Hepatocyte (in vitro differentiated cells): ENCODE results near the gene PLCB2. TPM values are rescaled to one million over a fixed set of nuclear protein-coding genes. Genes with fewer than 3 reads are reported as not detected.

Experiments used
- DNase-seq: peaks from one replicate; pipeline ENCODE4 v3.0.0-alpha.2; 2016; ENCODE audit warnings: low spot score
- H2AFZ ChIP-seq: fragments of 200-600 bp; sonication (generic); 2 replicates; pipeline ENCODE4 v1.6.0; 2016; ENCODE audit warnings: antibody characterized with exemption, mild to moderate bottlenecking
- H3K27ac ChIP-seq: fragments of 200-600 bp; sonication (generic); 2 replicates; pipeline ENCODE4 v1.5.1; 2016; ENCODE audit warnings: mild to moderate bottlenecking
- H3K27me3 ChIP-seq: fragments of 200-600 bp; sonication (generic); 2 replicates; pipeline ENCODE4 v1.6.1; 2016
- H3K36me3 ChIP-seq: fragments of 200-600 bp; sonication (generic); replicated peaks from 2 replicates; pipeline ENCODE4 v1.5.1; 2016; ENCODE audit warnings: low read depth; ENCODE audit not compliant: insufficient read depth
- H3K4me1 ChIP-seq: fragments of 200-600 bp; sonication (generic); 2 replicates; pipeline ENCODE4 v1.5.1; 2016; ENCODE audit warnings: mild to moderate bottlenecking, moderate library complexity; ENCODE audit not compliant: insufficient read depth
- H3K4me2 ChIP-seq: fragments of 200-600 bp; sonication (generic); 2 replicates; pipeline ENCODE4 v1.6.0; 2016
- H3K4me3 ChIP-seq: fragments of 200-600 bp; sonication (generic); 2 replicates; pipeline ENCODE4 v1.5.1; 2016; ENCODE audit warnings: mild to moderate bottlenecking
- H3K79me2 ChIP-seq: fragments of 200-600 bp; sonication (generic); 2 replicates; pipeline ENCODE4 v1.6.0; 2017; ENCODE audit warnings: mild to moderate bottlenecking
- H3K9me2 ChIP-seq: fragments of 200-600 bp; sonication (generic); replicated peaks from 2 replicates; pipeline ENCODE4 v1.6.0; 2017; ENCODE audit warnings: mild to moderate bottlenecking; ENCODE audit not compliant: insufficient read depth
- H3K9me3 ChIP-seq: fragments of 200-600 bp; sonication (generic); 2 replicates; pipeline ENCODE4 v1.5.1; 2016; ENCODE audit warnings: low read depth, mild to moderate bottlenecking
- H4K20me1 ChIP-seq: fragments of 200-600 bp; sonication (generic); 2 replicates; pipeline ENCODE4 v1.6.0; 2016; ENCODE audit warnings: mild to moderate bottlenecking; ENCODE audit not compliant: insufficient read depth, poor library complexity, severe bottlenecking
- CTCF ChIP-seq: fragments of 200-600 bp; sonication (generic); IDR thresholded peaks from 2 replicates; pipeline ENCODE4 v1.5.1; 2016; ENCODE audit warnings: antibody characterized with exemption, mild to moderate bottlenecking; ENCODE audit not compliant: poor library complexity
- EZH2 ChIP-seq: fragments of 200-600 bp; sonication (generic); IDR thresholded peaks from 2 replicates; pipeline ENCODE4 v1.6.1; 2016; ENCODE audit warnings: antibody characterized with exemption, mild to moderate bottlenecking, borderline replicate concordance
- EZH2phosphoT487 ChIP-seq: fragments of 200-600 bp; sonication (generic); IDR thresholded peaks from one replicate; pipeline ENCODE4 v1.6.1; 2018; ENCODE audit warnings: antibody characterized with exemption, mild to moderate bottlenecking, low read depth, moderate library complexity; ENCODE audit not compliant: unreplicated experiment, severe bottlenecking
- WGBS: methylation state at CpG from one replicate; pipeline ENCODE4 v1.1.6; 2016; ENCODE audit warnings: low lambda C conversion rate; ENCODE audit errors: missing lambda C conversion rate; 5-methylcytosine and 5-hydroxymethylcytosine counted together
- polyA plus RNA-seq: library from polyadenylated mRNA; unstranded; fragments of >200 nt; fragmentation: Nextera tagmentation; extraction: Ambion mirVana; gene quantifications from 2 replicates; pipeline ENCODE4 v1.2.1, GENCODE V29; 2016
- total RNA-seq: library from RNA; depleted of rRNA; stranded (reverse); fragments of >200 nt; gene quantifications from 2 replicates; pipeline ENCODE4 v1.2.3, GENCODE V29; 2014

The PLCB2 gene
- total and polyA plus RNA-seq, 2 experiments from 2014 or later: 1.7 to 4.4 TPM

GRCh38 chr15:40330368-40330836, 22.7 kb upstream of the PLCB2 start:
- H4K20me1 ChIP-seq: no peaks in the 10 kb centered on the region
- 77% methylated on average over 5 of the region's 5 CpGs for WGBS
- H2AFZ ChIP-seq: no peak overlapping the region
- no peak overlapping the region for H3K4me2 ChIP-seq
- H3K36me3 ChIP-seq: no peaks in the 10 kb centered on the region
- peak overlapping the region; percentile 76 for H3K27ac ChIP-seq
- H3K4me1 ChIP-seq: peaks cover 37% of the 10 kb centered on the region
- TF ChIP-seq CTCF (no peak), EZH2phosphoT487 (no peak), EZH2 (no peak)
- H3K4me3 ChIP-seq: no peak overlapping the region
- peaks cover 9% of the 10 kb centered on the region for H3K79me2 ChIP-seq
- no peaks in the 10 kb centered on the region for H3K27me3 ChIP-seq
- no peak for DNase-seq
- no peaks in the 10 kb centered on the region for H3K9me2 ChIP-seq
- H3K9me3 ChIP-seq: no peaks in the 10 kb centered on the region

- H3K79me2 ChIP-seq: peaks cover 15% of the 10 kb centered on the region
- no peak for DNase-seq
- TF ChIP-seq CTCF: no peak
- no peak for TF ChIP-seq EZH2
- TF ChIP-seq EZH2phosphoT487: no peak
- H3K4me1 ChIP-seq: peaks cover 36% of the 10 kb centered on the region
- no peaks in the 10 kb centered on the region for H3K9me2 ChIP-seq
- H4K20me1 ChIP-seq: no peaks in the 10 kb centered on the region
- WGBS: 89% methylated on average over 7 of the region's 7 CpGs
- no peak overlapping the region for H2AFZ ChIP-seq
- H3K27me3 ChIP-seq: no peaks in the 10 kb centered on the region
- no peak overlapping the region for H3K4me3 ChIP-seq
- H3K36me3 ChIP-seq: no peaks in the 10 kb centered on the region
- H3K4me2 ChIP-seq: no peak overlapping the region
- no peaks in the 10 kb centered on the region for H3K9me3 ChIP-seq
- peak overlapping the region; percentile 76 for H3K27ac ChIP-seq
Observed at GRCh38 chr15:40329804-40330203, 22.1 kb upstream of the PLCB2 start.

- H3K27me3 ChIP-seq: no peaks in the 10 kb centered on the region
- H2AFZ ChIP-seq: no peak overlapping the region
- H3K4me1 ChIP-seq: peaks cover 30% of the 10 kb centered on the region
- no peak overlapping the region for H3K4me3 ChIP-seq
- H3K79me2 ChIP-seq: peaks cover 19% of the 10 kb centered on the region
- no peaks in the 10 kb centered on the region for H4K20me1 ChIP-seq
- DNase-seq: no peak
- H3K36me3 ChIP-seq: no peaks in the 10 kb centered on the region
- H3K9me3 ChIP-seq: no peaks in the 10 kb centered on the region
- H3K4me2 ChIP-seq: peak overlapping the region; percentile 52
- TF ChIP-seq CTCF (no peak), EZH2 (no peak), EZH2phosphoT487 (no peak)
- WGBS: 70% methylated on average over 5 of the region's 5 CpGs
- H3K9me2 ChIP-seq: no peaks in the 10 kb centered on the region
- peak overlapping the region; percentile 28 for H3K27ac ChIP-seq
Observed at GRCh38 chr15:40328751-40329150, 21.0 kb upstream of the PLCB2 start.

GRCh38 chr15:40328176-40328575, 20.4 kb upstream of the PLCB2 start:
- peak overlapping the region; percentile 28 for H3K27ac ChIP-seq
- peaks cover 19% of the 10 kb centered on the region for H3K79me2 ChIP-seq
- TF ChIP-seq EZH2: no peak
- TF ChIP-seq EZH2phosphoT487: no peak
- no peak for TF ChIP-seq CTCF
- no peaks in the 10 kb centered on the region for H3K9me2 ChIP-seq
- H3K36me3 ChIP-seq: no peaks in the 10 kb centered on the region
- 59% methylated on average over 3 of the region's 3 CpGs for WGBS
- peaks cover 27% of the 10 kb centered on the region for H3K4me1 ChIP-seq
- H2AFZ ChIP-seq: no peak overlapping the region
- no peak for DNase-seq
- H3K9me3 ChIP-seq: no peaks in the 10 kb centered on the region
- H3K4me3 ChIP-seq: no peak overlapping the region
- no peaks in the 10 kb centered on the region for H3K27me3 ChIP-seq
- H3K4me2 ChIP-seq: peak overlapping the region; percentile 52
- H4K20me1 ChIP-seq: no peaks in the 10 kb centered on the region
